GM21360 (cell line): ENCODE data around the gene SF1.

Experiments used
- ATAC-seq: cut with Tn5 transposase; IDR thresholded peaks from one replicate; pipeline ENCODE4 v1.9.1; 2021; ENCODE audit warnings: mild to moderate bottlenecking, moderate library complexity; ENCODE audit not compliant: unreplicated experiment

SF1 gene

GRCh38 chr11:64786308-64786707, 8.0 kb upstream of the SF1 start:
- ATAC-seq: no peak

- ATAC-seq: no peak
These were observed 6.7 kb upstream of the SF1 start for GRCh38 chr11:64784813-64785581.

DNA sequence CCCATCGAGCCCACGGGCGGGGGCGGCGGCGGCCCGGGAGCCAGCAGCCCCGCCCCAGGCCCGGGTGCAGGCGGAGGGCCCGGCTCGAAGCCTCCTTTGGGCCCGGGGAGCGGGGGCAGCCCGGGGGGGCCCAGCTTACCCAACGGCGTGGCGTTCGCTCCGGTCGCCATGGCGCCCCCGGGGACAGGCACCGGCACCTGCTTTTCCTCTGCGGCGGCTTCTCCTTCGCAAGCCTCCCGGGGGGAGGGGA, 194 bp downstream of the SF1 start:
- peak; percentile 14 for ATAC-seq

- ATAC-seq: peak; percentile 20
These were observed 706 bp downstream of the SF1 start for GRCh38 chr11:64777449-64778222.

DNA sequence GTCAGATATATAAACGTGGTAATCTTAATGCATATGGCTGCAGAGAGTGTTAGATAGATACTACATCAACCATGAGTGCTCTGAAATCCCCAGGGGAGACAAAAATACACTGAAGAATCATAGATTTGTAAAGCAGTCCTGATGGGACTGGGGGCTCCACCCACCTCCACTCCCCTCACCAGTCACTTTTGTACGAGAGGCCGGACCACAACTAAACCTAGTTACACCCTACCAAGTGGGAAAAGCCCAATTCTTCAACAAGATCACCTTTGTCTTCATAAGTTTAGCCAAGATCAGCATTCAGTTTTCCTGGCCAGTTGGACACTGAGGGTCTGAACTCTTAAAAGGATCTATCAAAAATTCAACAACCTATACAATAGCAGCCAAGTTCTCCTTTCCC, 1.5 kb downstream of the SF1 start:
- no peak for ATAC-seq

GRCh38 chr11:64776425-64776824, 1.9 kb downstream of the SF1 start:
- no peak for ATAC-seq

GRCh38 chr11:64774144-64774543, 4.2 kb downstream of the SF1 start:
- no peak for ATAC-seq

DNA sequence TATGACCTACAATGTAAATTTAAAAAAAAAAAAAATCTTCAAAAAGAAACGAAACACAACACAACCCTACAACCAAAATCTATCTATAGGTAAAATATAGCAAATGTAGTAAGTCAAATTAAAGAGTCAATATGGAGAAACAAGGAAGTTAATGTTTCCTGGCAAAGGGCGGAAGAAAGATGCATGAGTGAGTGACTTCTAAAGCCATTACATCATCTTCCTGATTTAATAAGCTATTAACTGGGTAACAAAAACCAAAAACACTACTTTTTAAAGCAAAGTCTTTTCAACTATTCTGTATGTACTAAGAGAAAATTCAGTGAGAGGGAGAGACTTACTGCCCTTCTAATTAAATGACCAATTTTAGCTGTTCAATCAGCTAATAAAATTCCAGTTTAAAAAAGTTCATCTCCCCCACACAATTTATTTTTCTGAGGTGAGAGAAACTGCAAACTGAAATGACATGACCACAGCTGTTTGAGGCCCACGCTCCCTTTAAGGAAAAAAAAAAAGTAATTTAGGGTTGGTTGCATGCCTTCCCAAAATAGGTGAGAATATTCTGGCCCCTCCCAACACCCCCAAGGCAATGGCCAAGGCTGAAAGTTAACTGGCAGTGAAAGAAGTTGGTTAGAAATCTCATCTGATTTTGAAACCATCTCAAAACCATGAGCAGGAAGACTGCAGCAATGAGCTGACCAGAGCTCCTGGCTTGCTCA, 5.9 kb downstream of the SF1 start:
- ATAC-seq: no peak

DNA sequence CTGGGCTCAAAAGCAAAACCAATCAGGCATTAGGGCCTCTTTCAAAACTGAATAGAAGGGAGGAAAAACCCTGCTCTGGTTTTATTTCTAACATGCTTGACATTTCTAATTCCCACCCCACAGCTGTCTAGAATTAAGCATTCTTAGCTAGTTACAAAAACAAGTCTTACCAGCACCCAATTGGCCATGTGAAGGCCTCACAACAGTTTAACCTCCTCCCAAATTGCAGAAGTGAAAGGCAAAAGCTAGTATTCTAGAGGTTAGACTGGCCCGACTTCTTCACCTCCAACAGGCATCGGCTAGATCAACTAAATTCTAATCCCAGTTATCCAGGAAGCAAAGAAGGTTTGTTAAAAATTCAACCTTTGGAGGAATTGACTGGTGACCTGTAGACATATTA, 6.5 kb downstream of the SF1 start:
- ATAC-seq: no peak

GRCh38 chr11:64770120-64770519, 8.2 kb downstream of the SF1 start:
- ATAC-seq: no peak

- ATAC-seq: no peak
These were observed 9.1 kb downstream of the SF1 start for GRCh38 chr11:64769283-64769682.

GRCh38 chr11:64768300-64768694, 10.0 kb downstream of the SF1 start:
- no peak for ATAC-seq

GRCh38 chr11:64767344-64768299, 10.7 kb downstream of the SF1 start:
- ATAC-seq: no peak

- ATAC-seq: no peak
These were observed 11.5 kb downstream of the SF1 start for GRCh38 chr11:64766881-64767280.

GRCh38 chr11:64765851-64766665, 12.3 kb downstream of the SF1 start:
- no peak for ATAC-seq

DNA sequence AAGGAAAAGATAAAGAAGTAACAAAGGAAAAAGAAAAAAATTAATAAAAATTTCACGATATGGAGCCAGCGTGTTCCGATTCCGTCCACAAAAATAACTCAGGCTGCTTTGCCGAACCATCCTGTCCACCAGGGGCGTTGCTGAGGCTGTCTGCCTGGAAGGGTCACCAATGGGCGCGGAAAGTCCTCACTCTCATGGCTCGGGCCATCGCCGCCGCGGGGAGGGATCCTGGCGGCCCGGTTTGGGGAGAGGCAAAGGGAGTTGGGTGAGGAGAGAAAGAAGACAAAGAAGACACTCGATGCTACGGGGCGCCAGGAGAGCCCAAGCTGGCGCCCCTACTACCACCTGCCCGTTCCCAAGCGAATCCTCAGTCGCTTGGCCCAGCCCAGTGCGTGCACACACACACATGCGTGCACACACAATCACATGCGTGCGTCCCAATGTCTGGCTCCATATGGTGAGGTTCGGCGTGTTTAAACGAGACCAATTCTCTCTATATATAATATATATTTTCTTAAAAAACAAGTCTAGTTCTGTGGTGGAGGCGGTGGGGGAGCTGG, 13.0 kb downstream of the SF1 start:
- ATAC-seq: no peak

DNA sequence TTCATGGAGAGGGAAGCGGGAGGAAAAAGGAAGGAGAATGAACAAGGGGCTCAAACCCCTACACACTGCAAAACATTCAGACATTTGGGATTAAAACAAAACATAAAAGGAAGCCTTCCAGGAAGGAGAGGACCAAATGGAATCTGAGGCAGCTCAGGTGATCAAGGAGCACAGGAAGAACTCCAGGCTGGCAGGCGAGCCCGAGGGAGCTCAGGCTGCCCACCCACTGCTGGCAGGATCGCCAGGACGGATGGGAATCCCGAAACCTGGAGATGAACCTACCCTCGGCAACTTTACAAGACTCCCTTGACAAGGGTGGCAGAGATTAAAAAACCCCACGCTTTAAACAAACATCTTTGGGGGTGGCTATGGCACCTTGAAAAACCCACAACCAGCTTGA, 13.6 kb downstream of the SF1 start:
- no peak for ATAC-seq

GRCh38 chr11:64764040-64764611, 14.2 kb downstream of the SF1 start:
- no peak for ATAC-seq

DNA sequence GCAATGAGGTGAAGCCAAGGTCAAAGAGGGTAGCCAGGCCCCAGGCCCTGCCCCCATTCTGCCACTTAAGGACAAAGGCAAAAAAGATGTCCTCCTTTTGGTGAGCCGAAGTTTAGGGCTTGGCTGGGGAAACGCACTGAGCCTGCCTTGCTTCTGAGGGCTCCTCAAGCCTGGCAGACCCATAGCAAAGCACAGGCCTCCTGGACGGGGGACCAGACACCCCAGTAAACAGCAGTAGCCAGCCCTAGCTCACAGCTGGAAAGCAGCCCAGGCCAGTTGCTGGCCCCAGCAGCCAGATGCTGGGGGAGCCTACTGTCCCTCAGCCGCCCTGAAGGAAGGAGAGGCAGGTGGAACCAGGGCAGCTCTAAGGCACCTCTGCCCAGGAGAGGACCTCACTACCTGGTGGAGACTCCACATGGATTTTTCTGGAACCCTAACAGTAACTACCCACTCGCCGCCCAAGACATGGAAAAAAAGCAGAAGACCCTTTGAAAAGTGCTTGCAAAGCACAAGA, 14.8 kb downstream of the SF1 start:
- no peak for ATAC-seq
